Endothelial cell of umbilical vein (primary cell): ENCODE measurements around the gene KATNAL1.

Experiments
- EZH2 ChIP-seq: IDR thresholded peaks from 2 replicates; pipeline ENCODE4 v1.6.1; 2012; ENCODE audit warnings: borderline replicate concordance, low read depth, mild to moderate bottlenecking, moderate library complexity, low read length, inconsistent platforms; ENCODE audit not compliant: severe bottlenecking
- GATA2 ChIP-seq: IDR thresholded peaks from 2 replicates; pipeline ENCODE4 v1.7.0; 2011; ENCODE audit warnings: low read depth, mild to moderate bottlenecking, moderate library complexity, mixed read lengths, low read length; ENCODE audit not compliant: insufficient read length, insufficient read depth
- JUN ChIP-seq: IDR thresholded peaks from 2 replicates; pipeline ENCODE4 v1.6.1; 2011; ENCODE audit warnings: borderline replicate concordance, low read depth; ENCODE audit not compliant: insufficient read length, insufficient read depth
- MYC ChIP-seq: IDR thresholded peaks from one replicate; pipeline ENCODE4 v1.6.1; 2011; ENCODE audit warnings: mild to moderate bottlenecking, low read depth, low read length
- POLR2A ChIP-seq: IDR thresholded peaks from 2 replicates; pipeline ENCODE4 v1.6.1; 2012; ENCODE audit warnings: low read depth, mild to moderate bottlenecking, control low read depth, low read length
- POLR2AphosphoS5 ChIP-seq: IDR thresholded peaks from 2 replicates; pipeline ENCODE4 v1.6.1; 2012; ENCODE audit warnings: low read depth, mild to moderate bottlenecking, control low read depth, low read length, moderate library complexity; ENCODE audit not compliant: insufficient read depth
- TF ChIP-seq, protein P1 (sequence below), 2 donors: IDR thresholded peaks; 1 replicate in 1 of 2; 2 replicates in 1 of 2; pipeline ENCODE4 v1.5.1; 2011; ENCODE audit warnings: low read length in 2 of 2, mild to moderate bottlenecking in 2 of 2, moderate library complexity in 2 of 2, control low read depth in 1 of 2, inconsistent platforms in 1 of 2, low read depth in 1 of 2; ENCODE audit not compliant: insufficient read depth in 1 of 2; ENCODE audit errors: extremely low read depth in 1 of 2
- TF ChIP-seq, protein P2 (sequence below): IDR thresholded peaks from 2 replicates; pipeline ENCODE4 v1.6.1; 2011; ENCODE audit not compliant: insufficient read depth, insufficient read length

GRCh38 chr13:30337061-30337610 is 29.8 kb upstream of the KATNAL1 start:
- TF ChIP-seq, protein P1, sequence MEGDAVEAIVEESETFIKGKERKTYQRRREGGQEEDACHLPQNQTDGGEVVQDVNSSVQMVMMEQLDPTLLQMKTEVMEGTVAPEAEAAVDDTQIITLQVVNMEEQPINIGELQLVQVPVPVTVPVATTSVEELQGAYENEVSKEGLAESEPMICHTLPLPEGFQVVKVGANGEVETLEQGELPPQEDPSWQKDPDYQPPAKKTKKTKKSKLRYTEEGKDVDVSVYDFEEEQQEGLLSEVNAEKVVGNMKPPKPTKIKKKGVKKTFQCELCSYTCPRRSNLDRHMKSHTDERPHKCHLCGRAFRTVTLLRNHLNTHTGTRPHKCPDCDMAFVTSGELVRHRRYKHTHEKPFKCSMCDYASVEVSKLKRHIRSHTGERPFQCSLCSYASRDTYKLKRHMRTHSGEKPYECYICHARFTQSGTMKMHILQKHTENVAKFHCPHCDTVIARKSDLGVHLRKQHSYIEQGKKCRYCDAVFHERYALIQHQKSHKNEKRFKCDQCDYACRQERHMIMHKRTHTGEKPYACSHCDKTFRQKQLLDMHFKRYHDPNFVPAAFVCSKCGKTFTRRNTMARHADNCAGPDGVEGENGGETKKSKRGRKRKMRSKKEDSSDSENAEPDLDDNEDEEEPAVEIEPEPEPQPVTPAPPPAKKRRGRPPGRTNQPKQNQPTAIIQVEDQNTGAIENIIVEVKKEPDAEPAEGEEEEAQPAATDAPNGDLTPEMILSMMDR (IDR thresholded peaks at IDR 0.05; ENCODE audit: extremely low read depth in 1 of 2, insufficient read depth in 1 of 2, low read depth in 1 of 2, low read length in 2 of 2), result no peak
- no peak for TF ChIP-seq MYC
- TF ChIP-seq, protein P2, sequence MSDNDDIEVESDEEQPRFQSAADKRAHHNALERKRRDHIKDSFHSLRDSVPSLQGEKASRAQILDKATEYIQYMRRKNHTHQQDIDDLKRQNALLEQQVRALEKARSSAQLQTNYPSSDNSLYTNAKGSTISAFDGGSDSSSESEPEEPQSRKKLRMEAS, result no peak
- TF ChIP-seq JUN, result no peak
- TF ChIP-seq POLR2A, result no peak
- TF ChIP-seq EZH2, result no peak
- no peak for TF ChIP-seq POLR2AphosphoS5
- TF ChIP-seq GATA2, result no peak
